ENCODE data around the gene PHF20. TPM values are rescaled to one million over a fixed set of nuclear protein-coding genes. Genes with fewer than 3 reads are reported as not detected.

The PHF20 gene
- total RNA-seq, 1 donor from 2014 or later: 35.9 TPM

- Histone ChIP-seq H3K36me3 (peaks cover 1% of the 10 kb centered on the region), H3K9me3 (replicated peaks) (no peaks in the 10 kb centered on the region), H3K27ac (replicated peaks) (no peak overlapping the region), H3K27me3 (ENCODE audit: low read depth) (no peaks in the 10 kb centered on the region), H3K4me3 (no peak overlapping the region), H3K4me1 (no peaks in the 10 kb centered on the region)
- intact Hi-C loops (cut with micrococcal nuclease): no loop called here
- no peak for TF ChIP-seq CTCF (IDR thresholded peaks at IDR 0.05; ENCODE audit: borderline replicate concordance)
- no peak for DNase-seq
Observed at GRCh38 chr20:35788796-35789195, 17.0 kb downstream of the PHF20 start.

- Histone ChIP-seq H3K36me3 (no peaks in the 10 kb centered on the region), H3K27ac (replicated peaks) (no peak overlapping the region), H3K4me3 (no peak overlapping the region), H3K27me3 (ENCODE audit: low read depth) (no peaks in the 10 kb centered on the region), H3K4me1 (peaks cover 4% of the 10 kb centered on the region), H3K9me3 (replicated peaks) (no peaks in the 10 kb centered on the region)
- no peak for TF ChIP-seq CTCF (IDR thresholded peaks at IDR 0.05; ENCODE audit: borderline replicate concordance)
- intact Hi-C loops (cut with micrococcal nuclease): no loop called here
- DNase-seq: no peak
Observed at GRCh38 chr20:35791097-35791496, 19.3 kb downstream of the PHF20 start.

- no peaks in the 10 kb centered on the region for H3K9me3 ChIP-seq (replicated peaks)
- no peak overlapping the region for H3K27ac ChIP-seq (replicated peaks)
- H3K4me3 ChIP-seq: no peak overlapping the region
- peaks cover 11% of the 10 kb centered on the region for H3K4me1 ChIP-seq
- H3K27me3 ChIP-seq (ENCODE audit: low read depth): no peaks in the 10 kb centered on the region
- intact Hi-C loops (cut with micrococcal nuclease): no loop called here
- H3K36me3 ChIP-seq: no peaks in the 10 kb centered on the region
- no peak for TF ChIP-seq CTCF (IDR thresholded peaks at IDR 0.05; ENCODE audit: borderline replicate concordance)
- no peak for DNase-seq
Observed at GRCh38 chr20:35791821-35792220, 20.0 kb downstream of the PHF20 start.

- Histone ChIP-seq H3K9me3 (replicated peaks) (no peaks in the 10 kb centered on the region), H3K4me1 (peaks cover 13% of the 10 kb centered on the region), H3K27ac (replicated peaks) (no peak overlapping the region), H3K4me3 (no peak overlapping the region), H3K36me3 (no peaks in the 10 kb centered on the region), H3K27me3 (ENCODE audit: low read depth) (no peaks in the 10 kb centered on the region)
- no peak for DNase-seq
- intact Hi-C loops (cut with micrococcal nuclease): no loop called here
- no peak for TF ChIP-seq CTCF (IDR thresholded peaks at IDR 0.05; ENCODE audit: borderline replicate concordance)
Observed at GRCh38 chr20:35792740-35793139, 20.9 kb downstream of the PHF20 start.

- peak overlapping the region; percentile 6 for H3K27ac ChIP-seq (replicated peaks)
- peaks cover 16% of the 10 kb centered on the region for H3K36me3 ChIP-seq
- intact Hi-C loops (cut with micrococcal nuclease): no loop called here
- DNase-seq: no peak
- peaks cover 13% of the 10 kb centered on the region for H3K4me1 ChIP-seq
- TF ChIP-seq CTCF (IDR thresholded peaks at IDR 0.05; ENCODE audit: borderline replicate concordance): no peak
- H3K4me3 ChIP-seq: no peak overlapping the region
- no peaks in the 10 kb centered on the region for H3K9me3 ChIP-seq (replicated peaks)
- H3K27me3 ChIP-seq (ENCODE audit: low read depth): no peaks in the 10 kb centered on the region
Observed at GRCh38 chr20:35796571-35796970, 24.8 kb downstream of the PHF20 start.

GRCh38 chr20:35801865-35802264 lies 30.1 kb downstream of the PHF20 start:
- intact Hi-C loops (cut with micrococcal nuclease): no loop called here
- H3K36me3 ChIP-seq: peaks cover 51% of the 10 kb centered on the region
- no peak for TF ChIP-seq CTCF (IDR thresholded peaks at IDR 0.05; ENCODE audit: borderline replicate concordance)

More at GRCh38 chr20:35801865-35802264, 30.1 kb downstream of the PHF20 start:
- no peak overlapping the region for H3K4me3 ChIP-seq
- peaks cover 2% of the 10 kb centered on the region for H3K4me1 ChIP-seq
- H3K27ac ChIP-seq (replicated peaks): no peak overlapping the region
- DNase-seq: no peak
- H3K9me3 ChIP-seq (replicated peaks): no peaks in the 10 kb centered on the region
- no peaks in the 10 kb centered on the region for H3K27me3 ChIP-seq (ENCODE audit: low read depth)

Data from left ventricle myocardium inferior (tissue), 1 donor.